K562 (cell line): ENCODE measurements around the gene NDUFS8. TPM values are rescaled to one million over a fixed set of nuclear protein-coding genes. Genes with fewer than 3 reads are reported as not detected.

Experiments
- ATAC-seq: fragments of 200-7000 bp; cut with Tn5 transposase; 3 replicates; pipeline ENCODE4 v1.9.1; 2020; ENCODE audit warnings: moderate library complexity
- BruUV-seq: library from RNA; stranded (reverse); fragments of 400-500 nt; replicated peaks from 2 replicates; lab custom pipeline; 2021; lab: Mats Ljungman, UMichigan
- CTCF ChIA-PET: fragments of 300-600 bp; formaldehyde crosslinking; extraction: SDS; loops from one replicate; lab custom pipeline; 2021; ENCODE audit warnings: low intra/inter-chr PET ratio; lab: Yijun Ruan, JAX
- POLR2A ChIA-PET: fragments of 300-600, 350-650 bp; sonication (Branson Sonifier 250); formaldehyde crosslinking; extraction: SDS; loops from one replicate; lab custom pipeline; 2021; ENCODE audit warnings: antibody characterized with exemption, inconsistent platforms; lab: Yijun Ruan, JAX
- DNase-seq, 4 experiments: peaks; one replicate each; pipeline versions ENCODE4 v3.0.0 to v3.0.0-alpha.2; 2011 to 2018; ENCODE audit warnings: low spot score in 3 of 4, mixed read lengths in 3 of 4; ENCODE audit errors: extremely low read depth in 1 of 4
- FAIRE-seq: peaks from 2 replicates; lab custom pipeline; 2011; peaks lifted over from hg19 to GRCh38; lab: Jason Lieb, UNC
- H2AFZ ChIP-seq: 2 replicates; pipeline ENCODE4 v1.6.0; 2011; ENCODE audit warnings: low read depth, low read length, control low read depth, inconsistent platforms
- H3K27ac ChIP-seq: fragments of 200-600 bp; 3 replicates; pipeline ENCODE4 v1.8.0; 2011; ENCODE audit warnings: low read depth, mild to moderate bottlenecking, control low read depth, inconsistent platforms, low read length, moderate library complexity, mixed read lengths; ENCODE audit errors: extremely low read depth
- H3K27me3 ChIP-seq, 2 experiments: fragments of 300-600 bp in 1 of 2; 2 replicates in 1 of 2; 3 replicates in 1 of 2; pipeline versions ENCODE4 v1.6.0 to v1.8.0; 2011; ENCODE audit warnings: inconsistent platforms in 2 of 2, low read length in 2 of 2, mild to moderate bottlenecking in 1 of 2, mixed read lengths in 1 of 2, moderate library complexity in 1 of 2; ENCODE audit not compliant: control insufficient read depth in 2 of 2, insufficient read depth in 2 of 2
- H3K36me3 ChIP-seq: fragments of 300-600 bp; 3 replicates; pipeline ENCODE4 v1.8.0; 2011; ENCODE audit warnings: mild to moderate bottlenecking, low read length, inconsistent platforms; ENCODE audit not compliant: control insufficient read depth, insufficient read depth
- H3K4me1 ChIP-seq, 2 experiments: fragments of 200-600 bp in 1 of 2; replicated peaks in 1 of 2; 2 replicates in 1 of 2; 3 replicates in 1 of 2; pipeline versions ENCODE4 v1.5.1 to v1.8.0; 2011; ENCODE audit warnings: inconsistent platforms in 2 of 2, low read length in 2 of 2, mild to moderate bottlenecking in 1 of 2, mixed read lengths in 1 of 2, moderate library complexity in 1 of 2; ENCODE audit not compliant: control insufficient read depth in 2 of 2, insufficient read depth in 2 of 2
- H3K4me2 ChIP-seq: 2 replicates; pipeline ENCODE4 v1.6.1; 2011; ENCODE audit warnings: low read length, control low read depth, inconsistent platforms, mixed read lengths; ENCODE audit not compliant: insufficient read depth
- H3K4me3 ChIP-seq: fragments of 200-600 bp; sonication (generic), shearing (Covaris generic); 2 replicates; pipeline ENCODE4 v1.5.1; 2016; ENCODE audit warnings: control low read depth, inconsistent platforms
- H3K79me2 ChIP-seq: fragments of 200-600 bp; 3 replicates; pipeline ENCODE4 v1.8.0; 2011; ENCODE audit warnings: low read length, inconsistent platforms; ENCODE audit not compliant: control insufficient read depth, insufficient read depth
- H3K9ac ChIP-seq, 2 experiments: 2 replicates each; pipeline versions ENCODE4 v1.6.0 to v1.6.1; 2011; ENCODE audit warnings: low read depth in 2 of 2, low read length in 2 of 2, control low read depth in 1 of 2, inconsistent platforms in 1 of 2, mild to moderate bottlenecking in 1 of 2, mixed read lengths in 1 of 2; ENCODE audit not compliant: insufficient read depth in 1 of 2
- H3K9me1 ChIP-seq: one replicate; pipeline ENCODE4 v1.6.0; 2011; ENCODE audit warnings: inconsistent platforms, mild to moderate bottlenecking, low read length, moderate library complexity; ENCODE audit not compliant: control insufficient read depth, insufficient read depth
- H3K9me3 ChIP-seq: replicated peaks from 2 replicates; pipeline ENCODE4 v1.5.1; 2011; ENCODE audit warnings: low read depth, low read length, inconsistent platforms; ENCODE audit not compliant: control insufficient read depth, insufficient read depth
- H4K20me1 ChIP-seq: replicated peaks from 2 replicates; pipeline ENCODE4 v1.6.1; 2011; ENCODE audit warnings: low read length, inconsistent platforms, mixed read lengths; ENCODE audit not compliant: control insufficient read depth, insufficient read depth
- EWSR1 ChIP-seq: fragments of 450-650 bp; IDR thresholded peaks from 2 replicates; pipeline ENCODE4 v1.6.1; 2018; ENCODE audit warnings: borderline replicate concordance, mild to moderate bottlenecking, low read depth, moderate library complexity; ENCODE audit not compliant: partially characterized antibody
- SNRNP70 ChIP-seq: fragments of 200-400 bp; formaldehyde crosslinking; optimal IDR thresholded peaks from 2 replicates; pipeline ENCODE3; 2017; ENCODE audit warnings: low read depth, low read length
- SPI1 ChIP-seq: IDR thresholded peaks from 2 replicates; pipeline ENCODE4 v1.6.1; 2011; ENCODE audit warnings: low read depth, low read length, control low read depth, borderline replicate concordance
- ZNF134 ChIP-seq: fragments of 250-450 bp; sonication (Bioruptor Pico); conservative IDR thresholded peaks from 2 replicates; pipeline ENCODE4 v1.4.0; 2020
- ZNF175 ChIP-seq: fragments of 200-800 bp; sonication (Bioruptor generic); IDR thresholded peaks from 2 replicates; pipeline ENCODE4 v1.6.1; 2016; ENCODE audit warnings: low read depth, mild to moderate bottlenecking, missing genetic modification characterization, missing compliant biosample characterization
- ZNF445 ChIP-seq: fragments of 250-450 bp; sonication (Bioruptor Pico); IDR thresholded peaks from 2 replicates; pipeline ENCODE4 v1.4.0; 2020; ENCODE audit warnings: low read depth, mild to moderate bottlenecking, moderate library complexity
- ZNF561 ChIP-seq: fragments of 450-650 bp; formaldehyde crosslinking; conservative IDR thresholded peaks from 2 replicates; pipeline ENCODE4 v1.4.0; 2020; ENCODE audit warnings: mild to moderate bottlenecking, moderate library complexity
- WGBS: fragments of 100-300 bp; shearing (Covaris generic); methylation state at CpG from one replicate; pipeline ENCODE4 v1.1.6; 2016; ENCODE audit warnings: low coverage, mixed read lengths; ENCODE audit not compliant: insufficient coverage; ENCODE audit errors: missing lambda C conversion rate; 5-methylcytosine and 5-hydroxymethylcytosine counted together
- in situ Hi-C: fragments of 300-500 bp; cut with MboI; formaldehyde crosslinking; loops from 4 replicates; pipeline ENCODE4 v1.15.0; 2018; ENCODE audit warnings: inconsistent platforms, mixed read lengths
- intact Hi-C: fragments of 100-400 bp; cut with micrococcal nuclease; formaldehyde crosslinking; loops from 2 replicates; pipeline ENCODE4 v1.14.2; 2022
- polyA plus RNA-seq, 8 experiments: library from polyadenylated mRNA; depleted of rRNA in 4 of 8; stranded (reverse) in 5 of 8; unstranded in 3 of 8; fragments of >200 nt; fragmentation: Nextera tagmentation in 2 of 8; fragmentation: Illumina TruSeq in 1 of 8; extraction: Ambion mirVana in 2 of 8; extraction: Trizol in 1 of 8; gene quantifications; 2 replicates each; pipeline versions ENCODE4 v1.2.1 to v1.2.3, GENCODE V29; 2011 to 2014; ENCODE audit warnings: inconsistent platforms in 1 of 8, missing spikeins in 1 of 8
- total RNA-seq, 7 experiments: library from RNA; depleted of rRNA in 6 of 7; stranded (reverse); fragments of >200 nt in 6 of 7; fragmentation: Illumina TruSeq in 2 of 7; extraction: Trizol in 2 of 7; gene quantifications; 2 replicates each; pipeline versions ENCODE4 v1.2.1 to v1.2.3, GENCODE V29; 2011 to 2021; ENCODE audit warnings: low replicate concordance in 1 of 7

The NDUFS8 gene
- total and polyA plus RNA-seq, 9 of the 15 experiments (the other 6 are each of a cell fraction or from before 2014, with no cell fraction given), result 36.5 to 351 (median 101) TPM

DNA sequence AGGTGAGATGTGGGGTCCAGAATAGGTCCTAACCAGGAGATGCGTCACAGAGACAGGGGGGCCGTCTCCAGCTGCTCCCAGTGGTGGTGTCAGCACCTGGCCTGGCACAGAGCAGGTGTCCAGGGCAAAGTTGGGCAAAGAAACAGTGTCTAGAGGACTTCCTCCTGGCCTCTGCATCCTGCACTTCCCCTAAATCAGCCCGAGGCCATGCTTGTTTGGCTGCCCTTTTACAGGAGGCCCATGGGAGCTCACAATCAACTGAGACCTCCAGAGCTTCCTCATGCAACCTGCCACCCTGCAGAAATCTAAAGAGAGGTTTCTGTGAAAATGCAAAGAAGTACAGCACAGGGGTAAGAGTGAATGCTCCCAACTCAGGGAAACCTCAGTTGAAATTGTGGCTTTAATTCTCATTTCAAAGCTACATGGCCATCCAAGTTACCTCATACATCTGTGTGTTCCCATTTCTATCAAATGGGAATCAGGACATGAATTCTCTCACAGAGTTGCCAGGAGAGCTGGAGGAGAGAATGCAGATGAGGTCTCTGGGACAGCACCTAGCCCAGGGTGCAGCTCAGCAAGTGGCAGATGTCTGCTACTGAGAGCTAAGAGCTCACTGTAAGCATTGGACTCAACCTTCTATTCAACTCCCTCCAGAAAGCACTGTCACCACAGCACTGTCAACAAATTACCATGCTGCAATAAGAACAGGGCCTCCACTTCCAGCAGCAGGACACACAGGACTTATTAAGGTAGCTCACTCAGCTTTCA lies 41.0 kb downstream of the NDUFS8 start:
- Histone ChIP-seq H3K9ac (no peak overlapping the region), H3K27me3 (no peaks in the 10 kb centered on the region), H2AFZ (no peak overlapping the region), H3K9me3 (no peaks in the 10 kb centered on the region), H3K79me2 (no peaks in the 10 kb centered on the region), H3K4me2 (no peak overlapping the region), H3K4me3 (no peak overlapping the region), H3K4me1 (no peaks in the 10 kb centered on the region), H4K20me1 (no peaks in the 10 kb centered on the region), H3K27ac (no peak overlapping the region), H3K9me1 (no peaks in the 10 kb centered on the region), H3K36me3 (peaks cover 89% of the 10 kb centered on the region; the same call in 2 of the 3 replicates)
- POLR2A ChIA-PET, result interaction anchor here (0.6 to 1.7 kb wide), 4 partner anchors 15 to 304 kb away, joined by 3 to 4 read pairs (median 4); no protein-coding TSS in a partner anchor
- WGBS, result 81% methylated on average over 3 of the region's 3 CpGs
- in situ Hi-C loops (no loop called here), intact Hi-C loops (no loop called here)
- FAIRE-seq, result no peak
- ATAC-seq, result no peak
- TF ChIP-seq SPI1 (0 out of 2 replicates have a peak, but pooled peaks have one; percentile 19), EWSR1 (no peak), ZNF175 (CRISPR knock-in tag) (no peak), ZNF445 (CRISPR knock-in tag) (no peak), ZNF134 (CRISPR knock-in tag) (no peak), ZNF561 (CRISPR knock-in tag) (no peak), SNRNP70 (no peak)
- CTCF ChIA-PET, result no interaction called here
- no TSS peak for BruUV-seq
- DNase-seq, result no peak
